Neuronal stem cell (in vitro differentiated cells): ENCODE data around the gene CLASP1.

Experiments
- DNase-seq: peaks from one replicate; pipeline ENCODE4 v3.0.0-alpha.2; 2013; ENCODE audit warnings: low spot score
- H2AFZ ChIP-seq: one replicate; pipeline ENCODE4 v1.6.1; 2013; ENCODE audit warnings: mild to moderate bottlenecking, low read length, inconsistent platforms
- H2AK5ac ChIP-seq: 2 replicates; pipeline ENCODE4 v1.6.1; 2013; ENCODE audit warnings: low read depth, mild to moderate bottlenecking, inconsistent platforms, low read length, moderate library complexity, mixed read lengths
- H2BK120ac ChIP-seq: 2 replicates; pipeline ENCODE4 v1.6.1; 2013; ENCODE audit warnings: low read depth, mild to moderate bottlenecking, inconsistent platforms, low read length, moderate library complexity, mixed read lengths
- H2BK12ac ChIP-seq: one replicate; pipeline ENCODE4 v1.6.1; 2013; ENCODE audit warnings: low read length, inconsistent platforms
- H2BK15ac ChIP-seq: 2 replicates; pipeline ENCODE4 v1.6.1; 2013; ENCODE audit warnings: mild to moderate bottlenecking, low read length, inconsistent platforms, mixed read lengths
- H2BK5ac ChIP-seq: one replicate; pipeline ENCODE4 v1.6.1; 2013; ENCODE audit warnings: inconsistent platforms, mild to moderate bottlenecking, low read length, moderate library complexity
- H3K14ac ChIP-seq: one replicate; pipeline ENCODE4 v1.6.1; 2013; ENCODE audit warnings: low read length, inconsistent platforms
- H3K18ac ChIP-seq: 2 replicates; pipeline ENCODE4 v1.6.1; 2013; ENCODE audit warnings: low read length, inconsistent platforms
- H3K23ac ChIP-seq: 2 replicates; pipeline ENCODE4 v1.6.1; 2013; ENCODE audit warnings: low read depth, mild to moderate bottlenecking, mixed read lengths, low read length, inconsistent platforms; ENCODE audit not compliant: poor library complexity
- H3K27ac ChIP-seq: replicated peaks from 3 replicates; pipeline ENCODE4 v1.5.1; 2013; ENCODE audit warnings: low read length, inconsistent platforms
- H3K27me3 ChIP-seq, 3 experiments: 2 replicates each; pipeline ENCODE4 v1.6.1; 2013; ENCODE audit warnings: low read length in 3 of 3, mild to moderate bottlenecking in 2 of 3, inconsistent platforms in 1 of 3, low read depth in 1 of 3, mixed read lengths in 1 of 3, moderate library complexity in 1 of 3; ENCODE audit not compliant: control insufficient read depth in 3 of 3, insufficient read depth in 3 of 3
- H3K36me3 ChIP-seq, 2 donors: replicated peaks in 1 of 2; 2 replicates each; pipeline ENCODE4 v1.6.1; 2013; ENCODE audit warnings: low read length in 2 of 2; ENCODE audit not compliant: control insufficient read depth in 2 of 2, insufficient read depth in 2 of 2
- H3K4ac ChIP-seq: 2 replicates; pipeline ENCODE4 v1.6.1; 2013; ENCODE audit warnings: inconsistent platforms, mild to moderate bottlenecking, low read length, moderate library complexity
- H3K4me1 ChIP-seq, 2 donors: 1 replicate in 1 of 2; 2 replicates in 1 of 2; pipeline ENCODE4 v1.6.1; 2013; ENCODE audit warnings: low read length in 2 of 2, low read depth in 1 of 2; ENCODE audit not compliant: control insufficient read depth in 2 of 2, insufficient read depth in 1 of 2
- H3K4me2 ChIP-seq: one replicate; pipeline ENCODE4 v1.6.1; 2013; ENCODE audit warnings: mild to moderate bottlenecking, low read length, inconsistent platforms; ENCODE audit not compliant: insufficient read depth, poor library complexity, severe bottlenecking
- H3K4me3 ChIP-seq, 2 donors: 2 replicates each; pipeline ENCODE4 v1.5.1; 2013; ENCODE audit warnings: low read length in 2 of 2, mild to moderate bottlenecking in 2 of 2, inconsistent platforms in 1 of 2, moderate library complexity in 1 of 2
- H3K79me1 ChIP-seq: one replicate; pipeline ENCODE4 v1.6.1; 2013; ENCODE audit warnings: low read depth, mild to moderate bottlenecking, inconsistent platforms, low read length, moderate library complexity
- H3K9ac ChIP-seq: one replicate; pipeline ENCODE4 v1.6.1; 2013; ENCODE audit warnings: mild to moderate bottlenecking, low read depth, low read length, inconsistent platforms; ENCODE audit not compliant: poor library complexity
- H3K9me3 ChIP-seq, 2 donors: replicated peaks in 1 of 2; 2 replicates each; pipeline versions ENCODE3 to v1.6.1; 2013; ENCODE audit warnings: low read length in 2 of 2, mild to moderate bottlenecking in 2 of 2, inconsistent platforms in 1 of 2, low read depth in 1 of 2, mixed read lengths in 1 of 2, moderate library complexity in 1 of 2; ENCODE audit not compliant: control insufficient read depth in 2 of 2, insufficient read depth in 1 of 2
- H4K8ac ChIP-seq: one replicate; pipeline ENCODE4 v1.6.1; 2013; ENCODE audit warnings: low read depth, mild to moderate bottlenecking, inconsistent platforms, low read length, moderate library complexity
- H4K91ac ChIP-seq: one replicate; pipeline ENCODE4 v1.6.1; 2013; ENCODE audit warnings: low read length, low read depth, mild to moderate bottlenecking, inconsistent platforms; ENCODE audit not compliant: poor library complexity
- WGBS, 2 donors: extraction: QIAGEN DNeasy Blood & Tissue Kit; methylation state at CpG; one replicate each; pipeline ENCODE4 v1.1.7; 2013; ENCODE audit warnings: missing lambda C conversion rate in 2 of 2, mixed read lengths in 1 of 2; ENCODE audit not compliant: insufficient read length in 2 of 2, insufficient replicate concordance in 1 of 2; ENCODE audit errors: extremely low coverage in 2 of 2; 5-methylcytosine and 5-hydroxymethylcytosine counted together

The CLASP1 gene

GRCh38 chr2:121415727-121416126 is 233.5 kb downstream of the CLASP1 start:
- H2BK120ac ChIP-seq: no peak overlapping the region
- H3K4me2 ChIP-seq: no peak overlapping the region
- H3K23ac ChIP-seq: no peak overlapping the region
- H3K27ac ChIP-seq: no peak overlapping the region
- no peak overlapping the region for H2BK15ac ChIP-seq
- no peak overlapping the region for H2AFZ ChIP-seq
- no peak overlapping the region for H3K14ac ChIP-seq
- no peak overlapping the region for H3K9ac ChIP-seq
- no peak overlapping the region for H4K8ac ChIP-seq
- no peaks in the 10 kb centered on the region for H3K4me1 ChIP-seq
- no peak overlapping the region for H2AK5ac ChIP-seq
- no peaks in the 10 kb centered on the region for H3K9me3 ChIP-seq
- no peaks in the 10 kb centered on the region for H3K79me1 ChIP-seq
- H2BK5ac ChIP-seq: no peak overlapping the region
- no peak overlapping the region for H3K4ac ChIP-seq
- H3K36me3 ChIP-seq: peaks cover 7 to 94% of the 10 kb centered on the region in 2 donors
- H3K4me3 ChIP-seq: no peak overlapping the region
- H2BK12ac ChIP-seq: no peak overlapping the region
- H3K27me3 ChIP-seq: no peaks in the 10 kb centered on the region
- WGBS, 2 donors: no CpG with 5 or more reads among the region's 1 CpG
- H4K91ac ChIP-seq: no peak overlapping the region
- DNase-seq: no peak
- H3K18ac ChIP-seq: no peak overlapping the region

GRCh38 chr2:121412349-121412748 is 236.9 kb downstream of the CLASP1 start:
- Histone ChIP-seq H3K23ac (no peak overlapping the region), H2BK120ac (no peak overlapping the region), H3K18ac (no peak overlapping the region), H4K91ac (no peak overlapping the region), H4K8ac (no peak overlapping the region), H3K4me3 (no peak overlapping the region), H2BK12ac (no peak overlapping the region), H3K9me3 (no peaks in the 10 kb centered on the region), H2AFZ (no peak overlapping the region), H3K79me1 (no peaks in the 10 kb centered on the region), H3K14ac (no peak overlapping the region), H3K27me3 (no peaks in the 10 kb centered on the region), H2BK5ac (no peak overlapping the region), H3K9ac (no peak overlapping the region), H3K4ac (no peak overlapping the region), H2BK15ac (no peak overlapping the region), H3K4me1 (no peaks in the 10 kb centered on the region), H3K27ac (no peak overlapping the region), H3K4me2 (no peak overlapping the region), H3K36me3 (peaks cover 4 to 94% of the 10 kb centered on the region in 2 donors), H2AK5ac (no peak overlapping the region)
- DNase-seq: no peak
- no CpG with 5 or more reads among the region's 1 CpG for WGBS, 2 donors

- H3K36me3 ChIP-seq: peaks cover 8 to 92% of the 10 kb centered on the region in 2 donors
- no peak overlapping the region for H2BK12ac ChIP-seq
- no peak overlapping the region for H2AFZ ChIP-seq
- no peak overlapping the region for H4K91ac ChIP-seq
- no peak overlapping the region for H2AK5ac ChIP-seq
- H3K23ac ChIP-seq: no peak overlapping the region
- H3K4me3 ChIP-seq: no peak overlapping the region
- H3K14ac ChIP-seq: no peak overlapping the region
- no peaks in the 10 kb centered on the region for H3K27me3 ChIP-seq
- H4K8ac ChIP-seq: no peak overlapping the region
- no peak overlapping the region for H3K18ac ChIP-seq
- H3K4me1 ChIP-seq: no peaks in the 10 kb centered on the region
- H3K4me2 ChIP-seq: no peak overlapping the region
- no peak overlapping the region for H3K4ac ChIP-seq
- H2BK5ac ChIP-seq: no peak overlapping the region
- no peaks in the 10 kb centered on the region for H3K79me1 ChIP-seq
- H2BK120ac ChIP-seq: no peak overlapping the region
- DNase-seq: no peak
- H2BK15ac ChIP-seq: no peak overlapping the region
- no peak overlapping the region for H3K27ac ChIP-seq
- H3K9ac ChIP-seq: no peak overlapping the region
- H3K9me3 ChIP-seq: no peaks in the 10 kb centered on the region
Observed at GRCh38 chr2:121409966-121410365, 239.3 kb downstream of the CLASP1 start.

GRCh38 chr2:121409388-121409787 is 239.9 kb downstream of the CLASP1 start:
- Histone ChIP-seq H4K91ac (no peak overlapping the region), H2BK15ac (no peak overlapping the region), H3K79me1 (no peaks in the 10 kb centered on the region), H2BK12ac (no peak overlapping the region), H2BK5ac (no peak overlapping the region), H2BK120ac (no peak overlapping the region), H3K23ac (no peak overlapping the region), H2AK5ac (no peak overlapping the region), H3K14ac (no peak overlapping the region), H3K4ac (no peak overlapping the region), H2AFZ (no peak overlapping the region), H3K9me3 (no peaks in the 10 kb centered on the region), H3K4me1 (no peaks in the 10 kb centered on the region), H3K27me3 (no peaks in the 10 kb centered on the region), H3K18ac (no peak overlapping the region), H3K4me3 (no peak overlapping the region), H3K9ac (no peak overlapping the region), H3K36me3 (peaks cover 8 to 91% of the 10 kb centered on the region in 2 donors), H3K4me2 (no peak overlapping the region), H4K8ac (no peak overlapping the region), H3K27ac (no peak overlapping the region)
- DNase-seq: no peak
- no CpG with 5 or more reads among the region's 2 CpGs for WGBS, 2 donors
